Central memory CD8-positive, alpha-beta T cell (primary cell): ENCODE measurements around the gene TDP1.
A peak's percentile ranks its signal among the peaks of the same experiment; 100 is the strongest.

Source experiments
- ATAC-seq: fragments of 150-1000 bp; cut with Tn5 transposase; replicated peaks from 2 replicates; pipeline ENCODE4 v1.10.0; 2022; ENCODE audit warnings: mild to moderate bottlenecking, moderate FRiP score, moderate number of reproducible peaks; ENCODE audit not compliant: poor library complexity, severe bottlenecking; ENCODE audit errors: extremely low read depth
- DNase-seq, 2 donors: peaks; one replicate each; pipeline ENCODE4 v3.0.0; 2021; ENCODE audit warnings: low spot score in 2 of 2
- H3K27ac Mint-ChIP-seq: one replicate; pipeline ENCODE4 v1.8.0; 2022; ENCODE audit warnings: low read depth, mild to moderate bottlenecking, moderate library complexity, mixed read lengths
- H3K27me3 Mint-ChIP-seq: one replicate; pipeline ENCODE4 v1.8.0; 2022; ENCODE audit warnings: mixed read lengths
- H3K36me3 Mint-ChIP-seq: one replicate; pipeline ENCODE4 v1.8.0; 2022; ENCODE audit warnings: mild to moderate bottlenecking, moderate library complexity, mixed read lengths; ENCODE audit not compliant: insufficient read depth
- H3K4me1 Mint-ChIP-seq: one replicate; pipeline ENCODE4 v1.8.0; 2022; ENCODE audit warnings: mixed read lengths
- H3K4me3 Mint-ChIP-seq: one replicate; pipeline ENCODE4 v1.8.0; 2022; ENCODE audit warnings: mild to moderate bottlenecking, moderate library complexity, mixed read lengths
- H3K9me3 Mint-ChIP-seq: one replicate; pipeline ENCODE4 v1.8.0; 2022; ENCODE audit warnings: mixed read lengths

The TDP1 gene

GRCh38 chr14:90045616-90046015, 89.9 kb downstream of the TDP1 start:
- ATAC-seq (no peak), DNase-seq (no peak)
- Mint-ChIP-seq H3K27me3 (peaks cover 3% of the 10 kb centered on the region), H3K27ac (no peak overlapping the region), H3K9me3 (no peaks in the 10 kb centered on the region), H3K4me3 (no peak overlapping the region), H3K36me3 (peaks cover 15% of the 10 kb centered on the region), H3K4me1 (no peaks in the 10 kb centered on the region)

- Mint-ChIP-seq H3K4me1 (no peaks in the 10 kb centered on the region), H3K36me3 (peaks cover 1% of the 10 kb centered on the region), H3K4me3 (no peak overlapping the region), H3K27ac (no peak overlapping the region), H3K27me3 (peaks cover 40% of the 10 kb centered on the region), H3K9me3 (no peaks in the 10 kb centered on the region)
- DNase-seq (no peak), ATAC-seq (no peak)
Measured at GRCh38 chr14:90049390-90049789, 93.7 kb downstream of the TDP1 start.

- no peak overlapping the region for H3K4me3 Mint-ChIP-seq
- H3K36me3 Mint-ChIP-seq, result no peaks in the 10 kb centered on the region
- DNase-seq (no peak), ATAC-seq (no peak)
- H3K27ac Mint-ChIP-seq, result no peak overlapping the region
- no peaks in the 10 kb centered on the region for H3K9me3 Mint-ChIP-seq
- no peaks in the 10 kb centered on the region for H3K4me1 Mint-ChIP-seq
- peaks cover 48% of the 10 kb centered on the region for H3K27me3 Mint-ChIP-seq
Measured at GRCh38 chr14:90050271-90050670, 94.5 kb downstream of the TDP1 start.

DNA sequence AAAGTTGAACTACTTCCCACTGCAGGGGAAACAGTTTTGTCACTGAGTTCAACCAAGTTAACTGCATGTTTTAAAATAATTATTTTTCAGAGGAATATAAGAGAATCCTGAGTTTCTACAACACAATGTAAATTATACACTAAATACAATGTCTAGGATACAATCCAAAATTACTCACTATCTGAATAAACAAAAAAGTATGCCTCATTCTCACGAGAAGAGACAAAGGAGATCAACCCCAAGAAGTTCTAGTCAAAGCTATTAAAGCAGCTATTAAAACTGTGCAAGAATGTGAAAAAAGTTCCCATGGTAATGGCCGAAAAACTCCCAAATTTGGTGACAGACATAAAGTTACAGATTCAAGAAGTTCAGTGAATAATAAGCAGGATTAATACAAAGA, 97.3 kb downstream of the TDP1 start:
- Mint-ChIP-seq H3K36me3 (no peaks in the 10 kb centered on the region), H3K9me3 (no peaks in the 10 kb centered on the region), H3K4me3 (no peak overlapping the region), H3K27me3 (peaks cover 72% of the 10 kb centered on the region), H3K27ac (no peak overlapping the region), H3K4me1 (no peaks in the 10 kb centered on the region)
- ATAC-seq (no peak), DNase-seq (no peak)

- H3K9me3 Mint-ChIP-seq, result no peaks in the 10 kb centered on the region
- peaks cover 12% of the 10 kb centered on the region for H3K4me1 Mint-ChIP-seq
- H3K27ac Mint-ChIP-seq, result no peak overlapping the region
- no peak for ATAC-seq
- H3K36me3 Mint-ChIP-seq, result no peaks in the 10 kb centered on the region
- H3K4me3 Mint-ChIP-seq, result no peak overlapping the region
- H3K27me3 Mint-ChIP-seq, result peaks cover 88% of the 10 kb centered on the region
- DNase-seq, result no peak
Measured at GRCh38 chr14:90054803-90055202, 99.1 kb downstream of the TDP1 start.

DNA sequence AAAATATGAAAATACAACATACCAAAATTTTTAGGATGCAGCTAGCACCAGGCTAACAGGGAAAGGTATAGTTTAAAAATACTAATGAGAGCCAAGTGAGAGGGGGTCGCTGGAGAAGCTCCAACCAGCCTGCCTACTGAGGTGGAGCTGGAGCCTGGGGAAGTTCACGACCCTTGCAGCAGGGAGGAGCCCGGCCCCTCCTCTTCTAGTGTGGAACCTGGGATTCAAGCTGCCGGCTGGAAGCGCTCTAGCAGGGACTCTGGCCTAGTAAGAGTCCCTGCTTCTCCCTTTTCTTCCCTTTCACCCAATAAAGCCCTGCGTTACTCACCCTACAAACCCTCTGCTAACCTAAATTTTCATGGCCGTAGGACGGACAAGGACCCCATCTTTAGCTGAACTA, 101.1 kb downstream of the TDP1 start:
- Mint-ChIP-seq H3K36me3 (peaks cover 1% of the 10 kb centered on the region), H3K9me3 (no peaks in the 10 kb centered on the region), H3K27ac (no peak overlapping the region), H3K4me1 (peaks cover 20% of the 10 kb centered on the region), H3K27me3 (peaks cover 82% of the 10 kb centered on the region), H3K4me3 (no peak overlapping the region)
- DNase-seq (no peak), ATAC-seq (no peak)

GRCh38 chr14:90058876-90059458, 103.2 kb downstream of the TDP1 start:
- Mint-ChIP-seq H3K36me3 (peaks cover 1% of the 10 kb centered on the region), H3K9me3 (no peaks in the 10 kb centered on the region), H3K27ac (no peak overlapping the region), H3K4me3 (peak overlapping the region; percentile 80), H3K4me1 (peaks cover 33% of the 10 kb centered on the region), H3K27me3 (peaks cover 82% of the 10 kb centered on the region)
- no peak for ATAC-seq
- no peak for DNase-seq

GRCh38 chr14:90060312-90060964, 104.7 kb downstream of the TDP1 start:
- Mint-ChIP-seq H3K27me3 (peaks cover 82% of the 10 kb centered on the region), H3K4me3 (peak overlapping the region; percentile 80), H3K4me1 (peaks cover 33% of the 10 kb centered on the region), H3K9me3 (no peaks in the 10 kb centered on the region), H3K27ac (no peak overlapping the region), H3K36me3 (peaks cover 1% of the 10 kb centered on the region)
- ATAC-seq (peak; percentile 59), DNase-seq (no peak)

GRCh38 chr14:90060965-90061684, 105.4 kb downstream of the TDP1 start:
- peak overlapping the region; percentile 80 for H3K4me3 Mint-ChIP-seq
- peaks cover 78% of the 10 kb centered on the region for H3K27me3 Mint-ChIP-seq
- no peaks in the 10 kb centered on the region for H3K9me3 Mint-ChIP-seq
- H3K4me1 Mint-ChIP-seq, result peaks cover 33% of the 10 kb centered on the region
- DNase-seq (no peak), ATAC-seq (no peak)
- no peak overlapping the region for H3K27ac Mint-ChIP-seq
- peaks cover 1% of the 10 kb centered on the region for H3K36me3 Mint-ChIP-seq

DNA sequence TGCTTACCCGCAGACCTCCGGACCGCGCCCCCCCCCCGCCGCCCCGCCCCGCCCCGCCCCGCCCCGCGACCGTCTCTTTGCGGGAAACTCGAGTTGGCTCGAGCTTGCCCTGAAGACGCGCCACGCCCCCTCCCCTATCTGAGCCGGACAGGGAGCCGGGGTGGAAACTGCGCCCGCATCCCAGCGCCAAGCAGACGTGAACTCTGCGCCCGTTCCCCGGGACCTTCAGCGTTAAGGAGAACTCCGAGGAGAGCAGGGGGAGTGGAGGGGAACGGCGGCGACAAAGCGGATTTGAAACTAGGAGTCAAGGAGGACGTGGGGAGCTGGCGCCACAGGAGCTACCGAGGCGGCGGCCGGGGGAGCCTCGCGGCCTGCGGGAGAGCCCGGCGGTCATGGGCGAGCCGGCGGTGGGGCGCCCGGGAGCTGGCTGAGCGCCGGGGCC, 106.0 kb downstream of the TDP1 start, which contains the start of gene KCNK13:
TSS of gene KCNK13 (plus strand) at position 310 of the 442 bp plus-strand sequence. CDS start 212 bp downstream, outside the sequence.
- ATAC-seq (no peak), DNase-seq (no peak)
- Mint-ChIP-seq H3K27ac (no peak within 1 kb of the TSS), H3K4me3 (peak within 1 kb of the TSS; percentile 80), H3K9me3 (no peaks in the 10 kb centered on the region), H3K36me3 (peaks cover 1% of the 10 kb centered on the region), H3K27me3 (peaks cover 72% of the 10 kb centered on the region), H3K4me1 (peaks cover 33% of the 10 kb centered on the region)

DNA sequence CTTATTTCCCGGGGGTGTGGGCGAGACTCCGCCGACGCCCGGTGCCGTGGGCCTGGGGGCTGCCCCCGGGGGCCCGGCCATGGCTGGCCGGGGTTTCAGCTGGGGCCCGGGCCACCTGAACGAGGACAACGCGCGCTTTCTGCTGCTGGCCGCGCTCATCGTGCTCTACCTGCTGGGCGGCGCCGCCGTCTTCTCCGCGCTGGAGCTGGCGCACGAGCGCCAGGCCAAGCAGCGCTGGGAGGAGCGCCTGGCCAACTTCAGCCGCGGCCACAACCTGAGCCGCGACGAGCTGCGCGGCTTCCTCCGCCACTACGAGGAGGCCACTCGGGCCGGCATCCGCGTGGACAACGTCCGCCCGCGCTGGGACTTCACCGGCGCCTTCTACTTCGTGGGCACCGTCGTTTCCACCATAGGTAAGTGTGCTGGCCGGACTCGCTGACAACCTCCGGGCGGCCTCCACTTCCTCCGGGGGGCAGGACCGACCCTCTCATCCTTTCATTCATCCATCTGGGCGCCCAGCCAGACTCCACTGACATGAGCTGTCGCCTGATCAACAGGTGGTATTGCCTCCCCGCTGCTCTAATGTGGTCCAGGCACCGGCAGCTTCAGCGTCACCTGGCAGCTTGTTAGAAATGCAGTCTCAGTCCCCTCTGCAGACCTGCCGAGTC, 106.5 kb downstream of the TDP1 start:
- no peaks in the 10 kb centered on the region for H3K9me3 Mint-ChIP-seq
- H3K4me1 Mint-ChIP-seq, result peaks cover 33% of the 10 kb centered on the region
- ATAC-seq (no peak), DNase-seq (no peak)
- H3K27me3 Mint-ChIP-seq, result peaks cover 72% of the 10 kb centered on the region
- H3K36me3 Mint-ChIP-seq, result peaks cover 1% of the 10 kb centered on the region
- H3K27ac Mint-ChIP-seq, result no peak overlapping the region
- H3K4me3 Mint-ChIP-seq, result peak overlapping the region; percentile 80

- peak overlapping the region; percentile 80 for H3K4me3 Mint-ChIP-seq
- H3K4me1 Mint-ChIP-seq, result peaks cover 33% of the 10 kb centered on the region
- DNase-seq (no peak), ATAC-seq (no peak)
- H3K27me3 Mint-ChIP-seq, result peaks cover 76% of the 10 kb centered on the region
- H3K27ac Mint-ChIP-seq, result no peak overlapping the region
- H3K36me3 Mint-ChIP-seq, result peaks cover 1% of the 10 kb centered on the region
- H3K9me3 Mint-ChIP-seq, result no peaks in the 10 kb centered on the region
Measured at GRCh38 chr14:90062822-90063539, 107.3 kb downstream of the TDP1 start.
